ENCODE measurements around the gene NR2F6.
A peak's percentile ranks its signal among the peaks of the same experiment; 100 is the strongest.

Gene NR2F6

DNA sequence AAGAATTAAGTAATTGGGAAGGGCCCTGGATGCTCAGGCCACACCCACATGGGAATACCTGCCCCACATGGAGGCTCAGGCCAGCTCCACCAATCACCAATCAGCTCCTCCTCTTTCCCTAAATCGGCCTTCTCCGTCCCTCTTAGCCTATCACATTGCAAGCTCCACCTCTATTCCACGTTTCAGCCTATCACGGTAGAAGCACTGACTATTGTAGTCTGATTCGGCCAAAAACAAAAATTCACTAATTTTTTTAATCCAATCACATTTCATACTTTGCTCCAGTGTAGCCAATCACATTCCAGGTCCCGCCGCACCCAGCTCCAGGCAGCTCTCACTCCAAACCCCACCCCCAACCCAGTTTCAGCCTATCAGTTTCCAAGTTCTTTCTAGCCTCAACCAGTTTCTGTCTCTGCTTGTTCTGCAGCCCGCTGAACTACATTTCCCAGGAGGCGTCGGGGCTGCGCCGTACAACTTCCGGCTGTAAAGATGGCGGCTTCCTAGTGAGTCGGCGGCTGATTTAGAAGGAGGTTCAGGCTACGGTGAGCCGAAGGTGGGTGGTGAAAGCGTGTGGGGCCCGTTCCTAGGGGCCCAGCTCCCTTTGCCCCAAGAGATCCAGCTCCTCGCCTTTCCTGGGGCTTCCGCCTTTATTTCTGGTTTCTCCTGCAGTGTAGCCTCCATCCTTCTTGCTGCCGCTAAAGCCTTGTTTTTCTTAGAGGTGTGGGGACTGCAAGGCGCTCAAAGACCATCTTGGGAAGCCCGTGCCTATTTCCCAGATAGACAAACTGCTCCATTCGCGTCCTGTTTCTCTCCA, 21.5 kb upstream of the NR2F6 start, which contains the start of gene BABAM1:
BABAM1 (plus strand) TSS at position 469 of the 814 bp plus-strand sequence. CDS start 1,364 bp downstream, outside the sequence.
- peak; percentile 97 for ATAC-seq
- peak; percentile 52; the same call in 1 of the 2 replicates for TF ChIP-seq ZNF70 (CRISPR knock-in tag; IDR thresholded peaks at IDR 0.05)
- no peak for TF ChIP-seq TCF4 (CRISPR knock-in tag; IDR thresholded peaks at IDR 0.05; ENCODE audit: borderline replicate concordance)
- TF ChIP-seq TOX (CRISPR knock-in tag; IDR thresholded peaks at IDR 0.05; ENCODE audit: borderline replicate concordance) = no peak
- TF ChIP-seq ZC3H10 (CRISPR knock-in tag; IDR thresholded peaks at IDR 0.05) = no peak
- peak; percentile 41; the same call in 1 of the 2 replicates for TF ChIP-seq ESRRG (CRISPR knock-in tag; IDR thresholded peaks at IDR 0.05)
- TF ChIP-seq GLIS3 (CRISPR knock-in tag; IDR thresholded peaks at IDR 0.05) = no peak
- no peak for TF ChIP-seq POU6F1 (CRISPR knock-in tag; IDR thresholded peaks at IDR 0.05; ENCODE audit: borderline replicate concordance, low read depth)
- TF ChIP-seq ZNF8 (CRISPR knock-in tag; IDR thresholded peaks at IDR 0.05) = 0 out of 2 replicates have a peak, but pooled peaks have one; percentile 43
- peak; percentile 97 for TF ChIP-seq TSHZ2 (CRISPR knock-in tag; IDR thresholded peaks at IDR 0.05)
- TF ChIP-seq, protein P1, sequence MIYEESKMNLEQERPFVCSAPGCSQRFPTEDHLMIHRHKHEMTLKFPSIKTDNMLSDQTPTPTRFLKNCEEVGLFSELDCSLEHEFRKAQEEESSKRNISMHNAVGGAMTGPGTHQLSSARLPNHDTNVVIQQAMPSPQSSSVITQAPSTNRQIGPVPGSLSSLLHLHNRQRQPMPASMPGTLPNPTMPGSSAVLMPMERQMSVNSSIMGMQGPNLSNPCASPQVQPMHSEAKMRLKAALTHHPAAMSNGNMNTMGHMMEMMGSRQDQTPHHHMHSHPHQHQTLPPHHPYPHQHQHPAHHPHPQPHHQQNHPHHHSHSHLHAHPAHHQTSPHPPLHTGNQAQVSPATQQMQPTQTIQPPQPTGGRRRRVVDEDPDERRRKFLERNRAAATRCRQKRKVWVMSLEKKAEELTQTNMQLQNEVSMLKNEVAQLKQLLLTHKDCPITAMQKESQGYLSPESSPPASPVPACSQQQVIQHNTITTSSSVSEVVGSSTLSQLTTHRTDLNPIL (CRISPR knock-in tag; IDR thresholded peaks at IDR 0.05; ENCODE audit: low read depth) = no peak
- TF ChIP-seq ARNTL (CRISPR knock-in tag; IDR thresholded peaks at IDR 0.05; ENCODE audit: borderline replicate concordance, low read depth) = peak; percentile 66; the same call in 1 of the 2 replicates
- TF ChIP-seq, protein P2, sequence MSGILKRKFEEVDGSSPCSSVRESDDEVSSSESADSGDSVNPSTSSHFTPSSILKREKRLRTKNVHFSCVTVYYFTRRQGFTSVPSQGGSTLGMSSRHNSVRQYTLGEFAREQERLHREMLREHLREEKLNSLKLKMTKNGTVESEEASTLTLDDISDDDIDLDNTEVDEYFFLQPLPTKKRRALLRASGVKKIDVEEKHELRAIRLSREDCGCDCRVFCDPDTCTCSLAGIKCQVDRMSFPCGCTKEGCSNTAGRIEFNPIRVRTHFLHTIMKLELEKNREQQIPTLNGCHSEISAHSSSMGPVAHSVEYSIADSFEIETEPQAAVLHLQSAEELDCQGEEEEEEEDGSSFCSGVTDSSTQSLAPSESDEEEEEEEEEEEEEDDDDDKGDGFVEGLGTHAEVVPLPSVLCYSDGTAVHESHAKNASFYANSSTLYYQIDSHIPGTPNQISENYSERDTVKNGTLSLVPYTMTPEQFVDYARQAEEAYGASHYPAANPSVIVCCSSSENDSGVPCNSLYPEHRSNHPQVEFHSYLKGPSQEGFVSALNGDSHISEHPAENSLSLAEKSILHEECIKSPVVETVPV (CRISPR knock-in tag; IDR thresholded peaks at IDR 0.05) = no peak
- TF ChIP-seq, protein P3, sequence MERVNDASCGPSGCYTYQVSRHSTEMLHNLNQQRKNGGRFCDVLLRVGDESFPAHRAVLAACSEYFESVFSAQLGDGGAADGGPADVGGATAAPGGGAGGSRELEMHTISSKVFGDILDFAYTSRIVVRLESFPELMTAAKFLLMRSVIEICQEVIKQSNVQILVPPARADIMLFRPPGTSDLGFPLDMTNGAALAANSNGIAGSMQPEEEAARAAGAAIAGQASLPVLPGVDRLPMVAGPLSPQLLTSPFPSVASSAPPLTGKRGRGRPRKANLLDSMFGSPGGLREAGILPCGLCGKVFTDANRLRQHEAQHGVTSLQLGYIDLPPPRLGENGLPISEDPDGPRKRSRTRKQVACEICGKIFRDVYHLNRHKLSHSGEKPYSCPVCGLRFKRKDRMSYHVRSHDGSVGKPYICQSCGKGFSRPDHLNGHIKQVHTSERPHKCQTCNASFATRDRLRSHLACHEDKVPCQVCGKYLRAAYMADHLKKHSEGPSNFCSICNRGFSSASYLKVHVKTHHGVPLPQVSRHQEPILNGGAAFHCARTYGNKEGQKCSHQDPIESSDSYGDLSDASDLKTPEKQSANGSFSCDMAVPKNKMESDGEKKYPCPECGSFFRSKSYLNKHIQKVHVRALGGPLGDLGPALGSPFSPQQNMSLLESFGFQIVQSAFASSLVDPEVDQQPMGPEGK (CRISPR knock-in tag; IDR thresholded peaks at IDR 0.05; ENCODE audit: borderline replicate concordance) = no peak
- peak; percentile 93 for TF ChIP-seq ZNF565 (CRISPR knock-in tag; conservative IDR thresholded peaks at IDR 0.05; ENCODE audit: low read depth)
- TF ChIP-seq SNAI2 (CRISPR knock-in tag; IDR thresholded peaks at IDR 0.05) = peak; percentile 99
- peak; percentile 40; the same call in 1 of the 2 replicates for TF ChIP-seq OSR1 (CRISPR knock-in tag; IDR thresholded peaks at IDR 0.05)
- TF ChIP-seq PPARA (CRISPR knock-in tag; IDR thresholded peaks at IDR 0.05; ENCODE audit: borderline replicate concordance) = peak; percentile 97
- peak; percentile 95 for TF ChIP-seq CSDC2 (CRISPR knock-in tag; IDR thresholded peaks at IDR 0.05)
- TF ChIP-seq RARB (CRISPR knock-in tag; IDR thresholded peaks at IDR 0.05) = no peak
- peak; percentile 14; the same call in 1 of the 2 replicates for TF ChIP-seq ZFP30 (CRISPR knock-in tag; IDR thresholded peaks at IDR 0.05)
- TF ChIP-seq ISL1 (CRISPR knock-in tag; IDR thresholded peaks at IDR 0.05) = peak; percentile 30; the same call in 1 of the 2 replicates
- peak; percentile 67; the same call in 1 of the 2 replicates for TF ChIP-seq ZFP3 (CRISPR knock-in tag; IDR thresholded peaks at IDR 0.05)
- peak; percentile 87; the same call in 1 of the 2 replicates for TF ChIP-seq BACH2 (CRISPR knock-in tag; IDR thresholded peaks at IDR 0.05; ENCODE audit: borderline replicate concordance)
